NCI-H146 treated with DMSO at 0.1 percent for 48 hours (cell line): ENCODE measurements around the gene PTPRCAP.
"Not testable (repeated sequence)": the region's sequence is repeated elsewhere in the genome, so short reads cannot be mapped to it uniquely, and the experiment has no call there.

Experiments
- DNase-seq: peaks from one replicate; lab custom pipeline; 2025; ENCODE audit not compliant: unreplicated experiment; lab: John Stamatoyannopoulos, UW

Gene PTPRCAP

GRCh38 chr11:67428052-67429001 lies 9.2 kb downstream of the PTPRCAP start, which contains the start of gene RPS6KB2:
Gene RPS6KB2, plus strand, starts transcription at chr11:67428494. Its CDS starts 52 bp downstream, at chr11:67428546.
- DNase-seq, result peak; percentile 97

GRCh38 chr11:67427364-67427859 lies 10.1 kb downstream of the PTPRCAP start:
- not testable (repeated sequence) for DNase-seq

GRCh38 chr11:67423891-67424613 lies 13.4 kb downstream of the PTPRCAP start:
- no peak for DNase-seq

- DNase-seq, result no peak
Measured at GRCh38 chr11:67423466-67423865, 14.0 kb downstream of the PTPRCAP start.

- no peak for DNase-seq
Measured at GRCh38 chr11:67422891-67423290, 14.6 kb downstream of the PTPRCAP start.

GRCh38 chr11:67421430-67422031 lies 16.0 kb downstream of the PTPRCAP start:
- no peak for DNase-seq

GRCh38 chr11:67420646-67421429 lies 16.6 kb downstream of the PTPRCAP start:
- peak; percentile 92 for DNase-seq

- DNase-seq, result no peak
Measured at GRCh38 chr11:67420147-67420645, 17.3 kb downstream of the PTPRCAP start.

- no peak for DNase-seq
Measured at GRCh38 chr11:67419325-67420049, 18.0 kb downstream of the PTPRCAP start.

- DNase-seq, result no peak
Measured at GRCh38 chr11:67418476-67419281, 18.8 kb downstream of the PTPRCAP start.

- DNase-seq, result no peak
Measured at GRCh38 chr11:67417425-67417824, 20.1 kb downstream of the PTPRCAP start.

GRCh38 chr11:67416416-67417335 lies 20.8 kb downstream of the PTPRCAP start:
- no peak for DNase-seq

GRCh38 chr11:67415501-67416304 lies 21.8 kb downstream of the PTPRCAP start, which contains the start of gene CARNS1:
Gene CARNS1, plus strand, starts transcription at chr11:67415678. Its CDS starts 522 bp downstream, at chr11:67416200.
- DNase-seq, result no peak

GRCh38 chr11:67413266-67413849 lies 24.1 kb downstream of the PTPRCAP start:
- no peak for DNase-seq

- DNase-seq, result no peak
Measured at GRCh38 chr11:67412495-67413179, 24.8 kb downstream of the PTPRCAP start.

- DNase-seq, result no peak
Measured at GRCh38 chr11:67411785-67412152, 25.7 kb downstream of the PTPRCAP start.
